Measurements from ENCODE around the gene CFAP74. TPM values are rescaled to one million over a fixed set of nuclear protein-coding genes. Genes with fewer than 3 reads are reported as not detected.
"Not testable (repeated sequence)": the region's sequence is repeated elsewhere in the genome, so short reads cannot be mapped to it uniquely, and the experiment has no call there.

The CFAP74 gene
- total and polyA plus RNA-seq, 4 donors: 0.36 TPM; not detected in 3

DNA sequence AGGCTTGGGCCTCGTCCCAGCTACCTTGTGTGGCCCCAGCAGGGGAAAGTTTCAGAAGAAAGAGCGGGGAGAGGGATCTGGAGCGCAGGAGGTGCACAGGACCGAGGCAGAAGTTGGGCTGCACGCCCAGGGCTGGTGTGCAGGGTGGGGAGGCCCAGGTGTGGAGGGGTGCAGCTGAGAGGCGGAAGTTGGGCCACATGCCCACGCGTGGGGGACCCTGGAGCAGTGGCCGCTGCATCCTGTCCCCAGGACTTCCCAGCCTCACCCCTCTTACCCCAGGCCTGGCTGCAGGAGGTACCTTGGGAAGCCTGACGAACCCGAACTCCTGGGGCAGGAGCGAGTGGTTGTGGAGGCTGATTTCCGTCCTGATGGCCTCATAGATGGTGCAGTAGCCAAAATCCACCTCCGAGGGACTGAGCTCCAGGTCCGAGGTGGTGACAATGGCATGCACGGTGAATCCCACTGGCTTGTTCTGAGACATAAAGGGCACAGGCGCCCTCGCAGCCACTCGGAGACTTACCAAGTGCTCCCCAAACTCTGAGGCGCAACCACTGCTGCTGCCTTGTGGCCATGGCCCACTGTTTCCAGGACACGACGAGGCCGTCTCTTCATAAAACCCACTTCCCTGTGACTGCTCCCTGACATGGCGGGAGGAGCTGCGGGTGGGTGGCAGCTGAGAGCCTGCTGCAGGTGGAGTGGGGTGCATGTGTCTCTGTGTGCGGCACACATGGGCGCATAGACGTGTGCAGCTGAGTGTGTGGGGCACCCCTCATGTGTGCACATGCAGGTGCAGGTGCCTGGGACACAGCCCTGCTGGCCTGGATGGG lies 64.1 kb downstream of the CFAP74 start:
- H3K27me3 ChIP-seq (ENCODE audit: control insufficient read depth in 1 of 2, insufficient read depth in 2 of 2, low read length in 1 of 2): no peaks in the 10 kb centered on the region
- H3K9me3 ChIP-seq (ENCODE audit: control insufficient read depth, low read length): no peaks in the 10 kb centered on the region
- WGBS, 2 donors: 86 to 87% methylated on average over 28 of the region's 28 CpGs
- no peaks in the 10 kb centered on the region for H3K4me1 ChIP-seq (ENCODE audit: control insufficient read depth in 1 of 2, insufficient read depth in 2 of 2, low read length in 2 of 2)
- H3K36me3 ChIP-seq (ENCODE audit: control insufficient read depth in 1 of 2, insufficient read depth in 2 of 2, low read length in 1 of 2): no peaks in the 10 kb centered on the region
- no peak overlapping the region for H3K27ac ChIP-seq (ENCODE audit: low read depth in 1 of 2, low read length in 2 of 2)
- intact Hi-C loops (cut with DNase I): loop anchor here in 1 of 2 donors (5.0 kb wide), 1 partner anchor 233 kb away; no protein-coding TSS in a partner anchor
- no peak overlapping the region for H3K4me3 ChIP-seq (ENCODE audit: low read length in 2 of 2)
- DNase-seq (peak; percentile 37 to 72), ATAC-seq (ENCODE audit: low FRiP score) (peak; percentile 28)

DNA sequence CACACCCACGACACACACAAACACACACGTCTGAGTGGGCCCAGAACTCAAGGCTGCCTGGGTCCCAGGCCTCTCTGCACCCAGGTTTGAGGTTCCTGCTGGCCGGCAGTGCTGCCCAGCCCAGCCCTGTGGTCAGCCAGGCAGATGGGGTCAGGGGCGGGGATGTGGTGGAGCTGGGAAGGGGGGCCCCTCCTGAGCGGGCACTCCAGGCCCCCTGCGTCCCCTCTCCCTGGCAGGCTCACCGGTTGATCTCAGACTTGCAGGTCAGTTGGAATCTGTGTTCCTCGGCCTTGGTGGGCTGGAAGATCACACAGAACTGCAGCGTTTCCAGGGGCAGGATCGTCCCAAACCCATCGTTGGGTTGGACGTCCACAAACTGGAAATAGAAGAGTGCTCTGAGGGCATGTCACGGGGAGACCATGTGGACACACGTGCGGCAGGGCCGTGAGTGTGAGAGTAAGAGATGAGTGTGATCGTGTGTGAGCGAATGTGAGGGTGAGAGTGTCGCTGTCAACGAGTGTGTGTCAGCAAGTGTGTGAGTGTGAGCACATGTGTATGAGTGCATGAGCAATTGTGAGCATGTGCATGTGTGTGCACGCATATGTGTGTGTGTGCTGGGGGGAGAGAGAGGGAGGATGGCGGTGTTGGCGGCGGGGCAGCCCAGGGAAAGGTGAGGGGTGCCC lies 64.8 kb downstream of the CFAP74 start:
- Histone ChIP-seq H3K9me3 (ENCODE audit: control insufficient read depth, low read length) (no peaks in the 10 kb centered on the region), H3K4me3 (ENCODE audit: low read length in 2 of 2) (no peak overlapping the region), H3K36me3 (ENCODE audit: control insufficient read depth in 1 of 2, insufficient read depth in 2 of 2, low read length in 1 of 2) (no peaks in the 10 kb centered on the region), H3K27ac (ENCODE audit: low read depth in 1 of 2, low read length in 2 of 2) (no peak overlapping the region), H3K27me3 (ENCODE audit: control insufficient read depth in 1 of 2, insufficient read depth in 2 of 2, low read length in 1 of 2) (no peaks in the 10 kb centered on the region), H3K4me1 (ENCODE audit: control insufficient read depth in 1 of 2, insufficient read depth in 2 of 2, low read length in 2 of 2) (no peaks in the 10 kb centered on the region)
- intact Hi-C loops (cut with DNase I): no loop called here
- ATAC-seq (ENCODE audit: low FRiP score): no peak
- peak; percentile 35 to 60 for DNase-seq
- 82 to 83% methylated on average over 24 of the region's 24 CpGs for WGBS, 2 donors

DNA sequence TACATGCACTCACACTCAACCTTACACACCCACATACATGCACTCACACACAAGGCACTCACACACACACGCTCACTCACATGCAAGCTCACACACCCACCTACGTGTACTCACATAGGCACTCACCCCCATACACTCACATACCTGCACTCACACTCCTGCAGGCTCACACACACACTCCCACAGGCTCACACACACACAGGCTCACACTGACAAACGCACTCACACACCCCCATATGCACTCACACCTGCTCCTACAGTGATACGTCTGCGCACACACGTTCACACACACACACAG lies 65.4 kb downstream of the CFAP74 start:
- no peaks in the 10 kb centered on the region for H3K4me1 ChIP-seq (ENCODE audit: control insufficient read depth in 1 of 2, insufficient read depth in 2 of 2, low read length in 2 of 2)
- intact Hi-C loops (cut with DNase I): no loop called here
- ATAC-seq (ENCODE audit: low FRiP score) (no peak), DNase-seq (peak in 1 of 2 donors; percentile 17)
- WGBS, 2 donors: 73 to 76% methylated on average over 6 of the region's 6 CpGs
- no peaks in the 10 kb centered on the region for H3K27me3 ChIP-seq (ENCODE audit: control insufficient read depth in 1 of 2, insufficient read depth in 2 of 2, low read length in 1 of 2)
- no peak overlapping the region for H3K27ac ChIP-seq (ENCODE audit: low read depth in 1 of 2, low read length in 2 of 2)
- H3K36me3 ChIP-seq (ENCODE audit: control insufficient read depth in 1 of 2, insufficient read depth in 2 of 2, low read length in 1 of 2): no peaks in the 10 kb centered on the region
- no peak overlapping the region for H3K4me3 ChIP-seq (ENCODE audit: low read length in 2 of 2)
- H3K9me3 ChIP-seq (ENCODE audit: control insufficient read depth, low read length): no peaks in the 10 kb centered on the region

DNA sequence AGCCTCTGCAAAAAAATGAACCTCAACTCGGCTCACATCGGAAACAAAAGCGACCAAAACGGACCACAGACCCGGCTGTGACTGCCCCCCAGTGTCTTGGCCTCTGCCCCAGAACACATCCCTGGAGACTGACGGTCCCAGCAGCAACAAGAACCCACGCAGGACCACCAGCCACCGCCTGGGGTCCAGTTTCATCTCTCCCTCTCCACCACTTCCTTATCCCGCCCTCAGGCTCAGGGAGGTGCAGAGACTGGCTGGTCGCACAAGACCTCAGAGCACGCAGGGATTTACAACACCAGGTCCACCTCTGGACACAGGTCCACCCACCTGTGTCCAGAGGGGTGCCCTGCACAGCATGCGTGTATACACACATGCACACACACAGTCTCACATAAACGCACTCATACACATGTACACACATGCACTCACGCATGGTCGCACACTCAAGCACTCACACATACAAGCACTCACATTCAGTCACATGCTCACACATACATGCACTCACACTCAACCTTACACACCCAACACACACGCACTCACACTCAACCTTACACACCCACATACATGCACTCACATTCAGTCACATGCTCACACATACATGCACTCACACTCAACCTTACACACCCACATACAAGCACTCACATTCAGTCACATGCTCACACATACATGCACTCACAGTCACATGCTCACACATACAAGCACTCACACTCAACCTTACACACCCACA lies 65.9 kb downstream of the CFAP74 start:
- no peaks in the 10 kb centered on the region for H3K36me3 ChIP-seq (ENCODE audit: control insufficient read depth in 1 of 2, insufficient read depth in 2 of 2, low read length in 1 of 2)
- no peaks in the 10 kb centered on the region for H3K4me1 ChIP-seq (ENCODE audit: control insufficient read depth in 1 of 2, insufficient read depth in 2 of 2, low read length in 2 of 2)
- H3K27me3 ChIP-seq (ENCODE audit: control insufficient read depth in 1 of 2, insufficient read depth in 2 of 2, low read length in 1 of 2): no peaks in the 10 kb centered on the region
- WGBS, 2 donors: 66% methylated on average over 16 of the region's 16 CpGs
- intact Hi-C loops (cut with DNase I): no loop called here
- no peak overlapping the region for H3K27ac ChIP-seq (ENCODE audit: low read depth in 1 of 2, low read length in 2 of 2)
- no peak overlapping the region for H3K4me3 ChIP-seq (ENCODE audit: low read length in 2 of 2)
- no peak for ATAC-seq (ENCODE audit: low FRiP score)
- no peaks in the 10 kb centered on the region for H3K9me3 ChIP-seq (ENCODE audit: control insufficient read depth, low read length)
- DNase-seq: peak; percentile 10 to 36

DNA sequence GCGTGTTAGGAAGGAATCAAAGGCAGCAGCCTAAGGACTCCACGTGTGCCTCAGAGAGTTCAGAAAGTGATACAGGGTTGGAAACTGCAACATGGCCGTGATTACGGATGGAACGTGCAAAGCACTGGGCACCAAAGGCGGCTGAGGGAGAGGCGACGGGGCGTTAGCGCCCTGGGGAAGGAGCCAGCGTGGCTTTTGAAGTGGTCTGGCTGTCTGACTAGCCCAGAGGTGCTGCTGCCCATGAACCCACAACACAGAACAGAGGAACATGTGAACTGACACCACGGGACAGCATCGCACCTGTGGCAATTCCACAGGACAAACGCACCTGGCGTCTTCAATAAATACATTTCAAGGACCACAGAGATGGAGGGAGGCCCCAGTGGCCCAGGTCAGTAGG lies 66.5 kb downstream of the CFAP74 start:
- no peaks in the 10 kb centered on the region for H3K36me3 ChIP-seq (ENCODE audit: control insufficient read depth in 1 of 2, insufficient read depth in 2 of 2, low read length in 1 of 2)
- intact Hi-C loops (cut with DNase I): no loop called here
- ATAC-seq (ENCODE audit: low FRiP score) (no peak), DNase-seq (peak; percentile 12 to 53)
- 74 to 76% methylated on average over 15 of the region's 15 CpGs for WGBS, 2 donors
- H3K27ac ChIP-seq (ENCODE audit: low read depth in 1 of 2, low read length in 2 of 2): no peak overlapping the region
- no peaks in the 10 kb centered on the region for H3K9me3 ChIP-seq (ENCODE audit: control insufficient read depth, low read length)
- no peak overlapping the region for H3K4me3 ChIP-seq (ENCODE audit: low read length in 2 of 2)
- H3K27me3 ChIP-seq (ENCODE audit: control insufficient read depth in 1 of 2, insufficient read depth in 2 of 2, low read length in 1 of 2): no peaks in the 10 kb centered on the region
- no peaks in the 10 kb centered on the region for H3K4me1 ChIP-seq (ENCODE audit: control insufficient read depth in 1 of 2, insufficient read depth in 2 of 2, low read length in 2 of 2)

DNA sequence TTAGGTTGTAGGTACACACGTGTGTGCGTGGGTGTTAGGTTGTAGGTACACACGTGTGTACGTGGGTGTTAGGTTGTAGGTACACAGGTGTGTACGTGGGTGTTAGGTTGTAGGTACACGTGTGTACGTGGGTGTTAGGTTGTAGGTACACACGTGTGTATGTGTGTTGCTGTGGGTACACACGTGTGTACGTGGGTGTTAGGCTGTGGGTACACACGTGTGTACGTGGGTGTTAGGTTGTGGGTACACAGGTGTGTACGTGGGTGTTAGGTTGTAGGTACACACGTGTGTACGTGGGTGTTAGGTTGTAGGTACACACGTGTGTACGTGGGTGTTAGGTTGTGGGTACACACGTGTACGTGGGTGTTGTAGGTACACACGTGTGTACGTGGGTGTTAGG lies 68.7 kb downstream of the CFAP74 start:
- intact Hi-C loops (cut with DNase I); H3K27ac ChIP-seq (ENCODE audit: low read depth in 1 of 2, low read length in 2 of 2); H3K36me3 ChIP-seq (ENCODE audit: control insufficient read depth in 1 of 2, insufficient read depth in 2 of 2, low read length in 1 of 2); ATAC-seq (ENCODE audit: low FRiP score); H3K4me1 ChIP-seq (ENCODE audit: control insufficient read depth in 1 of 2, insufficient read depth in 2 of 2, low read length in 2 of 2); H3K27me3 ChIP-seq (ENCODE audit: control insufficient read depth in 1 of 2, insufficient read depth in 2 of 2, low read length in 1 of 2); DNase-seq; H3K4me3 ChIP-seq (ENCODE audit: low read length in 2 of 2); H3K9me3 ChIP-seq (ENCODE audit: control insufficient read depth, low read length): not testable (repeated sequence)
- WGBS, 2 donors: 65 to 75% methylated on average over 4 to 5 of the region's 21 CpGs

DNA sequence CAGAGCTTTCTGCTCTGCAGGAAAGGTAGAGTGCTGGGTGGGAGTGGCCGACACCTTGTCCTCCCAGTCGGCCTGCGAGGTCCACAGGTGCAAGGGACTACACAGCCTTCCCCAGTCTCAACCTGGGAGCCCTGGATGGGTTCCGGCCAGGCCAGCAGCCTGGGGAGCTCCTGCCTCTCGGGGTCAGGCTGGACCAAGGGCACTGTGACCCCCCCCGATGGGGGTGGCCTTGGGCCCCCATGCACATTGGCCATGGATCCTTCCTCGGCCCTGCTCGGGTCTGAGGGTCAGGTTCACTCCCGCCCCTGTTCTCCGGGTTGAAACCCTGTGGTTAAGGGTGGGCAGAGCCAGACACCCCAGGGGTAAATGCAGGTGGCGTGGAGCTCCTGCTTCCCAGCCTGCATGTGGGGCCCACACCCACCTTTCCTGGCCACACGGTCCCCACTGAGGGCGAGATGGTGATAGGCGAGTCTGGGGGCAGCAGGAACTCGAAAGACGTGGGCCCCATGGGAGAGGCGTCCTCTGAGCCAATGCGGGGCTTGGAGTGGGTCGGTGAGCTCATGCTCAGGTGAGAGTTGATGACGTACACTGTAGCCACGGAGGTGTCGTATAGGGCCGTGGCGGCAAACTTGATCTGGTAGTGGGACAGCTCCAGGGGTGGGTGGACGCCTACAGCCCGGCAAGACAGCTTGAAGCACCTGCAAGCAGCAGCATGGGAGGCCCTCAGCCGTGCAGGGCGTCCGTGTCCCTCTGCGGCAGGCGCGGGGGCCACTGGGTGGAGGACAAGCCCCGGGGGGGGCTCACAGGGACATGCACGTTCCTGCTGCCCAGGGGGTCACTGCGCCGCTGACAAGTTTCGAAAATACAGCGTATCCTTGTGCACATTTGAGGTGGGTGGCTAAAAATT lies 73.7 kb downstream of the CFAP74 start:
- WGBS, 2 donors: 82 to 86% methylated on average over 38 of the region's 38 CpGs
- H3K9me3 ChIP-seq (ENCODE audit: control insufficient read depth, low read length): no peaks in the 10 kb centered on the region
- H3K4me3 ChIP-seq (ENCODE audit: low read length in 2 of 2): no peak overlapping the region
- no peak for ATAC-seq (ENCODE audit: low FRiP score)
- no peaks in the 10 kb centered on the region for H3K4me1 ChIP-seq (ENCODE audit: control insufficient read depth in 1 of 2, insufficient read depth in 2 of 2, low read length in 2 of 2)
- H3K27ac ChIP-seq (ENCODE audit: low read depth in 1 of 2, low read length in 2 of 2): no peak overlapping the region
- DNase-seq: peak in 1 of 2 donors; percentile 42
- intact Hi-C loops (cut with DNase I): no loop called here
- no peaks in the 10 kb centered on the region for H3K27me3 ChIP-seq (ENCODE audit: control insufficient read depth in 1 of 2, insufficient read depth in 2 of 2, low read length in 1 of 2)
- H3K36me3 ChIP-seq (ENCODE audit: control insufficient read depth in 1 of 2, insufficient read depth in 2 of 2, low read length in 1 of 2): no peaks in the 10 kb centered on the region

DNA sequence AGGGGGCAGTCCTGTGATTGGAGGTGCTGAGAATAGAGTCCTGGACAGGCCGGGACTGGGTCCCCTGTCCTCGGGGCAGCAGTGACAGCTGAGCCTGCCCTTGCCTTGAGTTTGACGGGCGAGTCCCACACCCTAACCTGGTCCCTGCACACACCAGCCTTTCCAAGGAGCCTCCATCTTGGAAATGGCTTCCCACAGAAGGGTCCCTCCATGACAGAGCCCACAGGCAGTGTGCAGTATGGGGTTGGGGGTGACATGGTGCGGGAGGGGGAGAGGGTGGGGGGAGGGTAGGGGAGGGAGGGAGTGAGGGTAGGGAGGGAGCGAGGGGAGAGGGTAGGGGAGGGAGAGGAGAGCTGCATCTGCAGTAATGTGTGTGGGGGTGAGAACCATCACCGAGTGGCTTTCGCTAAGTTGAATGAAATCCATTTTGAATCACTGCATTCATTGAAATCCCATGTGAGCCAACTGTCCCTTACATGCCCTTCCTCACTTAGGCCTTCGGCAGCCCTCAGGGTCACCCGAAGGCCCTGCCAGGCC lies 74.4 kb downstream of the CFAP74 start:
- Histone ChIP-seq H3K36me3 (ENCODE audit: control insufficient read depth in 1 of 2, insufficient read depth in 2 of 2, low read length in 1 of 2) (no peaks in the 10 kb centered on the region), H3K4me1 (ENCODE audit: control insufficient read depth in 1 of 2, insufficient read depth in 2 of 2, low read length in 2 of 2) (no peaks in the 10 kb centered on the region), H3K9me3 (ENCODE audit: control insufficient read depth, low read length) (no peaks in the 10 kb centered on the region), H3K27ac (ENCODE audit: low read depth in 1 of 2, low read length in 2 of 2) (no peak overlapping the region), H3K27me3 (ENCODE audit: control insufficient read depth in 1 of 2, insufficient read depth in 2 of 2, low read length in 1 of 2) (no peaks in the 10 kb centered on the region), H3K4me3 (ENCODE audit: low read length in 2 of 2) (no peak overlapping the region)
- ATAC-seq (ENCODE audit: low FRiP score) (no peak), DNase-seq (no peak)
- WGBS, 2 donors: 71 to 72% methylated on average over 9 to 10 of the region's 10 CpGs
- intact Hi-C loops (cut with DNase I): no loop called here

Measured in aorta (tissue), 5 donors.